PC-3 (cell line): ENCODE measurements around the gene DIS3L. TPM values are rescaled to one million over a fixed set of nuclear protein-coding genes. Genes with fewer than 3 reads are reported as not detected.
A peak's percentile ranks its signal among the peaks of the same experiment; 100 is the strongest.

Source experiments
- ATAC-seq: fragments of 200-7000 bp; cut with Tn5 transposase; 2 replicates; pipeline ENCODE4 v1.9.1; 2020; ENCODE audit warnings: mild to moderate bottlenecking, moderate library complexity
- BruUV-seq: library from RNA; stranded (reverse); fragments of 400-500 nt; replicated peaks from 2 replicates; lab custom pipeline; 2021; lab: Mats Ljungman, UMichigan
- CTCF ChIA-PET: fragments of 300-600 bp; sonication (Branson Sonifier 250); formaldehyde crosslinking; loops from one replicate; lab custom pipeline; 2022; ENCODE audit warnings: antibody characterized with exemption; lab: Charles Lee
- POLR2A ChIA-PET: fragments of 300-600 bp; sonication (Branson Sonifier 250); formaldehyde crosslinking; loops from one replicate; lab custom pipeline; 2022; ENCODE audit warnings: antibody characterized with exemption; ENCODE audit not compliant: unreplicated experiment; lab: Charles Lee
- DNase-seq: peaks from one replicate; pipeline ENCODE4 v3.0.0-alpha.2; 2015
- H2AFZ ChIP-seq: fragments of 300-600 bp; sonication (generic); 2 replicates; pipeline ENCODE4 v1.6.0; 2016; ENCODE audit warnings: antibody characterized with exemption, low read length
- H3F3A ChIP-seq: fragments of 300-600 bp; sonication (generic); one replicate; pipeline ENCODE4 v1.6.0; 2017; ENCODE audit warnings: antibody characterized with exemption, low read length, control low read depth, mild to moderate bottlenecking; ENCODE audit not compliant: unreplicated experiment
- H3K27ac ChIP-seq: fragments of 300-600 bp; sonication (generic); 2 replicates; pipeline ENCODE4 v1.5.1; 2016; ENCODE audit warnings: mild to moderate bottlenecking, low read length
- H3K27me3 ChIP-seq: fragments of 300-600 bp; sonication (generic); 2 replicates; pipeline ENCODE4 v1.6.1; 2016; ENCODE audit warnings: low read length, mixed read lengths
- H3K36me3 ChIP-seq: fragments of 300-600 bp; sonication (generic); 2 replicates; pipeline ENCODE4 v1.6.1; 2016; ENCODE audit warnings: low read depth, mixed run types, low read length, mixed read lengths
- H3K4me1 ChIP-seq: fragments of 300-600 bp; sonication (generic); 2 replicates; pipeline ENCODE4 v1.5.1; 2016; ENCODE audit warnings: low read length; ENCODE audit not compliant: insufficient read depth
- H3K4me2 ChIP-seq: fragments of 300-600 bp; sonication (generic); 2 replicates; pipeline ENCODE4 v1.6.0; 2016; ENCODE audit warnings: low read length
- H3K4me3 ChIP-seq: fragments of 300-600 bp; sonication (generic); 2 replicates; pipeline ENCODE4 v1.5.1; 2016; ENCODE audit warnings: mild to moderate bottlenecking, low read length, mixed read lengths
- H3K79me2 ChIP-seq: fragments of 300-600 bp; sonication (generic); 2 replicates; pipeline ENCODE4 v1.6.1; 2017; ENCODE audit warnings: low read length, mixed read lengths
- H3K9ac ChIP-seq: fragments of 300-600 bp; sonication (generic); 2 replicates; pipeline ENCODE4 v1.6.0; 2016; ENCODE audit warnings: mild to moderate bottlenecking, low read length
- H3K9me2 ChIP-seq: fragments of 300-600 bp; sonication (generic); replicated peaks from 2 replicates; pipeline ENCODE4 v1.6.1; 2016; ENCODE audit warnings: mixed run types, low read length, mixed read lengths
- H3K9me3 ChIP-seq: fragments of 300-600 bp; sonication (generic); 2 replicates; pipeline ENCODE4 v1.6.1; 2016; ENCODE audit warnings: low read length, mixed read lengths
- H4K20me1 ChIP-seq: fragments of 300-600 bp; sonication (generic); 2 replicates; pipeline ENCODE4 v1.6.1; 2016; ENCODE audit warnings: low read length, mixed read lengths
- EZH2 ChIP-seq: fragments of 300-600 bp; sonication (generic); IDR thresholded peaks from one replicate; pipeline ENCODE4 v1.6.1; 2017; ENCODE audit warnings: antibody characterized with exemption, mild to moderate bottlenecking, low read length; ENCODE audit not compliant: unreplicated experiment
- EZH2phosphoT487 ChIP-seq: fragments of 300-600 bp; sonication (generic); IDR thresholded peaks from 2 replicates; pipeline ENCODE4 v1.6.1; 2018; ENCODE audit warnings: mild to moderate bottlenecking, antibody characterized with exemption, low read length, borderline replicate concordance
- intact Hi-C: fragments of 100-400 bp; cut with micrococcal nuclease; formaldehyde crosslinking; loops from 2 replicates; pipeline ENCODE4 v1.9.0; 2023
- total RNA-seq: library from RNA; depleted of rRNA; stranded (reverse); fragments of >200 nt; gene quantifications from 2 replicates; pipeline ENCODE4 v1.2.3, GENCODE V29; 2014
- TF ChIP-seq, protein P1 (sequence below): fragments of 300-600 bp; sonication (generic); conservative IDR thresholded peaks from 2 replicates; pipeline ENCODE4 v1.5.1; 2017; ENCODE audit warnings: antibody characterized with exemption, low read depth, mild to moderate bottlenecking, low read length

The DIS3L gene
- total RNA-seq, 1 experiment from 2014 or later, result 18.7 TPM

DNA sequence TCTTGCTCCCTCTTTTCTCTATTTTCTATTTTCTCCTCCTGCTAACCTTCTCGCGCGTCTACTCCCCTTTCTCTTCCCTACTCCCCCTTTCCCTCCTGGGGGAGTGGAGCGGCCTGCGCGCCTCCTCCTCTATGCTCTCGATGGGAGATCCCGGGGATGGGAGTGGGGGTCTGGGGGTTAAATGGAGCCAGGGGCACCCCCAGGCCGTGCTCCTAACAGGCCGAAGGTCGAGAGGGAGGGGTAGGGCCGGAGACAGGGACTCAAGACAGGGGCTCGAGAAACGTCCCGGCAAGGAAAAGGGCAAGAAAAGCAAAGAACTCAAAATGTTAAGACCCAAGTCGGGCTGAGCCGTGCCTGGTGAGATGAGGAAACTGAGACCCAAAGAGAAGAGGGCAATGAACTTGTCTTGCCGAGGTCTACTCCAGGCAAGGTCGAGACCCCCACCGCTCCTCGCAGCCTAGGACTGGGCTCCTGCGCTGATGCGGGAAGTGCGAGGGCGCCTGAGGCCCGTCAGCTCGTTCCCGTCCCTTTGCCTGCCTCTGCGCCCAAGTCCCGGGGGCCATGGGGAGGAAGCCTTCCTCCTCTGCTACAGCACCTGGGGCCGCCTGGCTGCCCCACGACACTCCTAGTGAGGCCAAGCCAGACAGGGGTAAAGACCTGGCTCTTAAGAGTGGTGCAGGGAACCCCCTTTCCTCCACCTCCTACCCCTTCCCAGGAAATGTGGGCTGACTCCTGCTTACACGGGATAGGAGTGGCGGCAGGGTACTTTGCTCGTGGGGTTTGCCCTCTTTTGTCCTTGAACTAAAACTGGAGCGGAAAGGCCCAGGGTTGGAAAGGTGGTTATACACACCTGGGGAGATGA is 39.0 kb upstream of the DIS3L start:
- Histone ChIP-seq H3K9me2 (no peaks in the 10 kb centered on the region), H3K27me3 (peaks cover 17% of the 10 kb centered on the region; the same call in 1 of the 2 replicates), H3K4me2 (peak overlapping the region; percentile 99), H3K9ac (no peak overlapping the region), H3K4me3 (peak overlapping the region; percentile 73), H3K4me1 (no peaks in the 10 kb centered on the region), H4K20me1 (no peaks in the 10 kb centered on the region), H3K36me3 (no peaks in the 10 kb centered on the region), H2AFZ (peak overlapping the region; percentile 95), H3F3A (no peaks in the 10 kb centered on the region), H3K9me3 (no peaks in the 10 kb centered on the region), H3K27ac (no peak overlapping the region), H3K79me2 (no peaks in the 10 kb centered on the region)
- TF ChIP-seq EZH2 (no peak), EZH2phosphoT487 (no peak)
- TF ChIP-seq, protein P1, sequence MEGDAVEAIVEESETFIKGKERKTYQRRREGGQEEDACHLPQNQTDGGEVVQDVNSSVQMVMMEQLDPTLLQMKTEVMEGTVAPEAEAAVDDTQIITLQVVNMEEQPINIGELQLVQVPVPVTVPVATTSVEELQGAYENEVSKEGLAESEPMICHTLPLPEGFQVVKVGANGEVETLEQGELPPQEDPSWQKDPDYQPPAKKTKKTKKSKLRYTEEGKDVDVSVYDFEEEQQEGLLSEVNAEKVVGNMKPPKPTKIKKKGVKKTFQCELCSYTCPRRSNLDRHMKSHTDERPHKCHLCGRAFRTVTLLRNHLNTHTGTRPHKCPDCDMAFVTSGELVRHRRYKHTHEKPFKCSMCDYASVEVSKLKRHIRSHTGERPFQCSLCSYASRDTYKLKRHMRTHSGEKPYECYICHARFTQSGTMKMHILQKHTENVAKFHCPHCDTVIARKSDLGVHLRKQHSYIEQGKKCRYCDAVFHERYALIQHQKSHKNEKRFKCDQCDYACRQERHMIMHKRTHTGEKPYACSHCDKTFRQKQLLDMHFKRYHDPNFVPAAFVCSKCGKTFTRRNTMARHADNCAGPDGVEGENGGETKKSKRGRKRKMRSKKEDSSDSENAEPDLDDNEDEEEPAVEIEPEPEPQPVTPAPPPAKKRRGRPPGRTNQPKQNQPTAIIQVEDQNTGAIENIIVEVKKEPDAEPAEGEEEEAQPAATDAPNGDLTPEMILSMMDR, result no peak
- POLR2A ChIA-PET, result no interaction called here
- intact Hi-C loops, result no loop called here
- no TSS peak for BruUV-seq
- CTCF ChIA-PET, result no interaction called here
- DNase-seq (no peak), ATAC-seq (no peak)

DNA sequence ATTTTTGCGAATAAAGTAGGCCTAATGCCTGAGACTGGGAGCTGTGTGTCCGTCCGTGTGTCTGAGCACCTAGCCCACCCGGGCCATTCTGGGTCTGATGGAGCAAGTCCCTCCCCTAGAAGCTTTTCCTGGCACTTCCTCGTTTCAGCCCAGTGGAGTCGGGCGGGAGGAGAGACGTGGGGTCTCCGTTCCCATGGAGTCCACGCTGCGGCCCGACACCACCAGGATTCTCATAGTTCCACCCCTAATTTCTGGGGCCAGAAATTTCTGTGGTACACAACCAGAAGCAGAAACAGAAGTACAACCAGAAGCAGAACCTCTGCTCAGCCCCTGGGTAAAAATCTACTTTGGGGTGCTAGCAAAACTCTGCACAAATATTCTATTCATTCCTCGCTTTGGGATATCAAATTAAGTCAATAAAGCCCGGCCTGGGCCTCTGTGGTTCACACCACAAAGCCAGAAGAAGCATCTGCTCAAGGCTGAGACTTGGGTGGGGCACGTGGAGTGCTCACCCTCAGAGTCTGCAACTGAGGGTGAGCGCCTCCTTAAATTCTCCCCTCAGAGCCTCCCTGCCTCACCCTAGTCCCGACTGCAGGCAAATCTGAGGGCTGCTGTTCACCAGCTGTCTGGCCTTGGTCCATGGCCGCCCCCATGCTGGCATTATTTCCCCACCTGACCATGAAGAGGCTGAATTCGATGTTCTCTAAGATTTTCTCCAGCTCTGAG is 38.3 kb upstream of the DIS3L start:
- Histone ChIP-seq H3K4me3 (no peak overlapping the region), H2AFZ (no peak overlapping the region), H4K20me1 (no peaks in the 10 kb centered on the region), H3K9me2 (no peaks in the 10 kb centered on the region), H3K27me3 (peaks cover 17% of the 10 kb centered on the region; the same call in 1 of the 2 replicates), H3K27ac (no peak overlapping the region), H3K36me3 (no peaks in the 10 kb centered on the region), H3K79me2 (no peaks in the 10 kb centered on the region), H3K4me2 (no peak overlapping the region), H3K4me1 (no peaks in the 10 kb centered on the region), H3F3A (no peaks in the 10 kb centered on the region), H3K9ac (no peak overlapping the region), H3K9me3 (no peaks in the 10 kb centered on the region)
- ChIA-PET POLR2A (no interaction called here), CTCF (no interaction called here)
- ATAC-seq, result no peak
- no peak for DNase-seq
- no peak for TF ChIP-seq EZH2
- TF ChIP-seq, protein P1, result no peak
- no peak for TF ChIP-seq EZH2phosphoT487
- intact Hi-C loops, result no loop called here
- no TSS peak for BruUV-seq
